Stimulated activated CD4-positive, alpha-beta T cell treated with anti-CD3 and anti-CD28 coated beads, Interleukin-1b, Interleukin-23, amount 100 ng/mL, for 48 hours (primary cell): ENCODE results near the gene PTPN13.

Experiments used
- DNase-seq: peaks from one replicate; pipeline ENCODE4 v3.0.0-alpha.2; 2020

Gene PTPN13

GRCh38 chr4:86593688-86594558 lies at the start of gene PTPN13:
PTPN13 (plus strand) TSS chr4:86594315; CDS start chr4:86635257, 40,942 bp downstream.
- peak; percentile 66 for DNase-seq

- DNase-seq: no peak
Measured at GRCh38 chr4:86547140-86547539, 47.0 kb upstream of the PTPN13 start.

- DNase-seq: no peak
Measured at GRCh38 chr4:86549163-86549788, 44.8 kb upstream of the PTPN13 start.

- no peak for DNase-seq
Measured at GRCh38 chr4:86551387-86551786, 42.7 kb upstream of the PTPN13 start.

- no peak for DNase-seq
Measured at GRCh38 chr4:86554646-86555045, 39.5 kb upstream of the PTPN13 start.

- no peak for DNase-seq
Measured at GRCh38 chr4:86556791-86557415, 37.2 kb upstream of the PTPN13 start.

- DNase-seq: no peak
Measured at GRCh38 chr4:86557526-86557925, 36.6 kb upstream of the PTPN13 start.

- DNase-seq: no peak
Measured at GRCh38 chr4:86558258-86558657, 35.9 kb upstream of the PTPN13 start.

- DNase-seq: no peak
Measured at GRCh38 chr4:86558797-86559196, 35.3 kb upstream of the PTPN13 start.

GRCh38 chr4:86560447-86560846 lies 33.7 kb upstream of the PTPN13 start:
- no peak for DNase-seq

- no peak for DNase-seq
Measured at GRCh38 chr4:86561256-86561655, 32.9 kb upstream of the PTPN13 start.

GRCh38 chr4:86563416-86563815 lies 30.7 kb upstream of the PTPN13 start:
- DNase-seq: no peak

GRCh38 chr4:86564795-86565194 lies 29.3 kb upstream of the PTPN13 start:
- no peak for DNase-seq

GRCh38 chr4:86565651-86566050 lies 28.5 kb upstream of the PTPN13 start:
- no peak for DNase-seq

GRCh38 chr4:86569103-86569870 lies 24.8 kb upstream of the PTPN13 start:
- DNase-seq: no peak

- DNase-seq: no peak
Measured at GRCh38 chr4:86579941-86580340, 14.2 kb upstream of the PTPN13 start.

GRCh38 chr4:86582410-86582809 lies 11.7 kb upstream of the PTPN13 start:
- DNase-seq: no peak

- DNase-seq: no peak
Measured at GRCh38 chr4:86586160-86586572, 7.9 kb upstream of the PTPN13 start.

GRCh38 chr4:86586626-86587380 lies 7.3 kb upstream of the PTPN13 start:
- no peak for DNase-seq

GRCh38 chr4:86587381-86588140 lies 6.6 kb upstream of the PTPN13 start:
- DNase-seq: no peak

GRCh38 chr4:86592553-86593249 lies 1.4 kb upstream of the PTPN13 start:
- DNase-seq: no peak
